GM19193 (cell line): ENCODE results near the gene IL6R.

ENCODE experiments used
- POLR2A ChIP-seq: IDR thresholded peaks from 4 replicates; pipeline ENCODE4 v1.6.1; 2011; ENCODE audit not compliant: insufficient read depth, insufficient read length; ENCODE audit errors: extremely low read depth

IL6R gene

GRCh38 chr1:154404984-154405746, at the start of gene IL6R:
TSS of gene IL6R (plus strand) at chr1:154405343. CDS start at chr1:154405630, 287 bp downstream.
- peak; percentile 39 for TF ChIP-seq POLR2A

GRCh38 chr1:154358519-154358918, 46.6 kb upstream of the IL6R start:
- TF ChIP-seq POLR2A = no peak

GRCh38 chr1:154360288-154360687, 44.9 kb upstream of the IL6R start:
- no peak for TF ChIP-seq POLR2A

- TF ChIP-seq POLR2A = no peak
These were observed 43.8 kb upstream of the IL6R start for GRCh38 chr1:154361357-154361756.

GRCh38 chr1:154371436-154371835, 33.7 kb upstream of the IL6R start:
- TF ChIP-seq POLR2A = no peak

GRCh38 chr1:154379301-154379700, 25.8 kb upstream of the IL6R start:
- TF ChIP-seq POLR2A = no peak

GRCh38 chr1:154384650-154385489, 20.3 kb upstream of the IL6R start:
- no peak for TF ChIP-seq POLR2A

GRCh38 chr1:154386643-154387352, 18.3 kb upstream of the IL6R start:
- no peak for TF ChIP-seq POLR2A

- TF ChIP-seq POLR2A = no peak
These were observed 13.9 kb upstream of the IL6R start for GRCh38 chr1:154391086-154391770.

- TF ChIP-seq POLR2A = no peak
These were observed 7.0 kb upstream of the IL6R start for GRCh38 chr1:154398141-154398540.

GRCh38 chr1:154398678-154399077, 6.5 kb upstream of the IL6R start:
- TF ChIP-seq POLR2A = no peak

- TF ChIP-seq POLR2A = no peak
These were observed 4.8 kb upstream of the IL6R start for GRCh38 chr1:154400381-154400801.

- TF ChIP-seq POLR2A = no peak
These were observed 2.7 kb upstream of the IL6R start for GRCh38 chr1:154402409-154402921.

- TF ChIP-seq POLR2A = no peak
These were observed 1.7 kb upstream of the IL6R start for GRCh38 chr1:154403261-154403943.
